ENCODE measurements around the gene ADCY9.
"Not testable (repeated sequence)": the region's sequence is repeated elsewhere in the genome, so short reads cannot be mapped to it uniquely, and the experiment has no call there.

The ADCY9 gene

DNA sequence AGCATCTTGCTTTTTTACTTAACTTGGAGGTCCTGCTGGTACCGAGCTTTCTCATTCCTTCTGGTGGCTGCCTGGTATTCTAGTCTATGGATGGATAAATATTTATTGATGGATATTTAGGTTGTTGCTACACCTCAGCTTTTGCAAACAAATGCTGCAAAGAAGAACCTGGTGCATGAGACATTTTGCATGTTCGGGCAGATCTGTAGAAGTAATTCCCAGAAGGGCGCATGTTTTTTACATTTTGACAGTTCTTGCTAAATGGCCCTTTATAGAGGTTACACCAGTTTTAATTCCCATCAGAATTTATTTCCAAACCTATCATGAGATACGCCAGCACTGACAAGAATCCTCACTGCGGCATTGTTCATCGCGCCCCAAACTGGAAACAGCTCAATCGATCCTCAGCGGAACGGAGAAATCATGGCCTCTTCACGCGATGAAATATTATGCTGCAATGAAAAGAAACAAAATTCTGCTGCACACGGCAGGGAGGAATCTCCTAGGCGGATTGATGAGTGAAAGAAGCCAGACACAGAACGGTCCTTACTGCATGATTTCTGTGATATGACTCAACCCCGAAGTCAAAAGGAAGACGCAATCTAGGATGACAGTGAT, 167.8 kb downstream of the ADCY9 start:
- DNase-seq: no peak

DNA sequence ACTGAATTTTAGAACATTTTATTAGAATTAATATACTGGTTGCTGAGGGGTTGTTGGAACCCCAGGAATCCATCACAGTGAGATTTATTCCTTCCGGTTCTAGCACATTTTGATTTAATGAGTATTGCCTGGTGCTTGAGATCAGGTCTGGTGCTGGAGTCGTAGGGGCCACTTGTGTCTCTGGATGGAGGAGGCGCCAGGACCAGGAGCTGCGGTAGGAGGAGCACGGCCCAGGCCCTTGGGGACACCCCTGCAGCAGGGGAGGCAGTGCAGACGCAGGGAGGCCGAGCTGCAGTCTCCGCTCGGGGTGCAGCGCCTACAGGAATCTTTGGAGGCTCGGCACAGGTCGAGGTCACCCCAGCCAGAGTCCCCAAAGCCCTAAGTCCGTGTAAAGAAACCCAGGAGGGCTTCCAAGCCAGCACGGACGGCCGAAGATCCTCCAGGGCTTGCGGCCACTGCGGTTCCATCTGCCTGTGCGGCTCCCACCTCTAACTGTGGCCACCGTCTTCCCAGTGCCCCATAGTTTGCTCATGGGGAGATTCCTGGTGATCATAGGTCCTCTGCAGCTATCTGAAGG, 169.6 kb downstream of the ADCY9 start:
- no peak for DNase-seq

DNA sequence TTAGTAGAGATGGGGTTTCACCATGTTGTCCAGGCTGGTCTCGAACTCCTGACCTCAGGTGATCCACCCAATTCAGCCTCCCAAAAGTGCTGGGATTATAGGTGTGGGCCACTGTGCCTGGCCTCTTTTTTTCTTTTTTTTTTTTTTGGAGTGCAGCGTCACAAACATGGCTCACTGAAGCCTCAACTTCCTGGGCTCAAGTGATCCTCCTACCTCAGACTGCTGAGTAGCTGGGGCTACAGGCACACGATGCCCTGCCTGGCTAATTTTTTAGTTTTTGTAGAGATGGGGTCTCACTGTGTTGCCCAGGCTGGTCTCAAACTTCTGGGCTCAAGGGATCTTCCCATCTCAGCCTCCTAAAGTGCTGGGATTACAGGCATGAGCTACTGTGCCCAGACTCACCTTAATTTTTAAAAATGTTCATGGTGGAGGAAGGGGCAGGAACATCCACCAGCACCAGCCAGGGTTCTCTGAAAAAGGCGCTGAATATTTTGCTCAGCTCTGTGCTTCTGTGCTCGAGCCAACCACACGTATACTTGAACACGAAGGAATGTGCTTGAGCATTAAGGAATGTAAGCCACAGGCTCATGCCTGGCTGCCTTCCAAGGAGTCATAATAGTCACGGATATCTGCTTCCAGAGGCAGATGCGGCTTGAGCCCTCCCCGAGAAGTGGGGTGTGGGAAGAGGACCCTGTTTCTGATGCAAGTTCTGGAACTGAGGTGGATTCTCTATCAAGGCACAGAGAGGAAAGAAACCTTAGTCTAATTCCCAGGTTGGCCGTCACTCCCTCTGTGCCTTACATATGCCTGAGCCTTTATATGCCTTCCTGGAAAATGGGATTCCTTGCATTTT, 170.3 kb downstream of the ADCY9 start:
- no peak for DNase-seq

DNA sequence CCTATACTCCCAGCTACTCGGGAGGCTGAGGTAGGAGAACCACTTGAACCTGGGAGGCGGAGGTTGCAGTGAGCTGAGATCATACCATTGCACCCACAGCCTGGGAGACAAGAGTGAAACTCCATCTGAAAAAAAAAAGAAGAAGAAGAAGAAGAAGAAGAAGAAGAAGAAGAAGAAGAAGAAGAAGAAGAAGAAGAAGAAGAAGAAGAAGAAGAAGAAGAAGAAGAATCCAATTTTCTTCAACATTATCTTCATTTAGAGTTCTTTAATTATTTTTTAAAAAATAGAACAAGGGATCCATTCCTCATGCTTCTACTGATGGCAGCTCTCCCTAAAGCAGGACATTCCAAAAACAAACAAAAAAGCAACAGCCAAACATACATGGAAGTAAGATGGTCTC, 171.8 kb downstream of the ADCY9 start:
- DNase-seq: not testable (repeated sequence)

DNA sequence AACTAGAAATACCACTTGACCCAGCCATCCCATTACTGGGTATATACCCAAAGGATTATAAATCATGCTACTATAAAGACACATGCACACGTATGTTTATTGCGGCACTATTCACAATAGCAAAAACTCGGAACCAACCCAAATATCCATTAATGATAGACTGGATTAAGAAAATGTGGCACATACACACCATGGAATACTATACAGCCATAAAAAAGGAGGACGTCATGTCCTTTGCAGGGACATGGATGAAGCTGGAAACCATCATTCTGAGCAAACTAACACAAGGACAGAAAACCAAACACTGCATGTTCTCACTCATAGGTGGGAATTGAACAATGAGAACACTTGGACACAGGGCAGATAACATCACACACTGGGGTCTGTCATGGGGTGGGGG, 174.1 kb downstream of the ADCY9 start:
- not testable (repeated sequence) for DNase-seq

DNA sequence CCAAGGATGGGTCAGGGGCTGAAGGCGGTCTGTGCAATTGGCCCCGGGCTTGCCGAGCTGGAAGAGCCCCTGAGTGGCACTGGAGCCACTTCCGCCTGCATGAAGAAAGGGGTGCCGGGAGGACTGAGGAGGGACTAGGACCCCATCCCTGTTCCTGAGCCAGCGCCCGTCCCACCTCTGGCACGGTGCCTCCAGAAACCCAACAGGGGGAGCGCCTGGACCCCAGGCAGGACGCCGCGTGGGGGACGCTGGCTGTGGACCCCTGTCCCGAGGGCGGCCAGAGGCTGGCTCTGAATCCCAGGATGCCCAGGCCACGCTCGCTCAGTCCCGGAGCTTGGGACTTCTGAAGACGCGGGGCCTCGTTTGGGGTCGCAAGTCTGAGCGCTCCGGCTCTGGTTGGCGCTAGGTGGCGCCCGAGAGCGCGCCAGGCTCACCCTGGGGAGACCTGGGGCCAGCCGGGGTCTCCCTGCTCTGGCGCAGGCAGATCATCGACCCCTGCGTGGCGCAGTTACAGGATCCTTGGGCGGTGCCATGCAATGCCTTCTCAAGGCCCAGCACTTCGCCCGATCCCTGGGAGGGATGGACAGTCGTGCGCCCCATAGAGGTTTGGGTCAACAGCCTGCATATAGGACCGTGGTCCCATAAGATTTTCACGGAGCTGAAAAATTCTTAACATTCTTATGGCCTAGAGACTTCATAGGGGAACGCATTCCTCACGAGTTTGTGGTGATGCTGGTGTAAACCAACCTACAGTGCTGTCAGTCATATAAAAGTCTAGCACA, 177.2 kb downstream of the ADCY9 start:
- DNase-seq: peak; percentile 66

DNA sequence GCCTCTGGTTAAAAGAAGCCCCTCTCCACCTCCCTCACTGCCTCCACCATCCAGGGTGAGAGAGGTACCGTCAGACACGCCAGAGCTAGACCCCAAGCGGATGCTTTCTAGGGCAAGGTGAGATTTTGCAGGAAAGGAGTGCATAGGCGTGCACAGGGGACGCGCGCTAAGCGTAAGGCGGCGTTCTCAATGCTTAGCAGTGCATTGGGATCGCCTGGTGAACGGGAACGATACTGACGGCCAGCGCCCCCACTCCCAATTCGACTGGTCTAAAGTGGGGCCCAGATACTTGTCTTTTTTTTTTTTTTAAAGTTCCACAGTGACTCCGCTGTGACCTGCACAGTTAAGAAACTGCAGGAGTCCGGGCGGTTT, 177.8 kb downstream of the ADCY9 start:
- no peak for DNase-seq

DNA sequence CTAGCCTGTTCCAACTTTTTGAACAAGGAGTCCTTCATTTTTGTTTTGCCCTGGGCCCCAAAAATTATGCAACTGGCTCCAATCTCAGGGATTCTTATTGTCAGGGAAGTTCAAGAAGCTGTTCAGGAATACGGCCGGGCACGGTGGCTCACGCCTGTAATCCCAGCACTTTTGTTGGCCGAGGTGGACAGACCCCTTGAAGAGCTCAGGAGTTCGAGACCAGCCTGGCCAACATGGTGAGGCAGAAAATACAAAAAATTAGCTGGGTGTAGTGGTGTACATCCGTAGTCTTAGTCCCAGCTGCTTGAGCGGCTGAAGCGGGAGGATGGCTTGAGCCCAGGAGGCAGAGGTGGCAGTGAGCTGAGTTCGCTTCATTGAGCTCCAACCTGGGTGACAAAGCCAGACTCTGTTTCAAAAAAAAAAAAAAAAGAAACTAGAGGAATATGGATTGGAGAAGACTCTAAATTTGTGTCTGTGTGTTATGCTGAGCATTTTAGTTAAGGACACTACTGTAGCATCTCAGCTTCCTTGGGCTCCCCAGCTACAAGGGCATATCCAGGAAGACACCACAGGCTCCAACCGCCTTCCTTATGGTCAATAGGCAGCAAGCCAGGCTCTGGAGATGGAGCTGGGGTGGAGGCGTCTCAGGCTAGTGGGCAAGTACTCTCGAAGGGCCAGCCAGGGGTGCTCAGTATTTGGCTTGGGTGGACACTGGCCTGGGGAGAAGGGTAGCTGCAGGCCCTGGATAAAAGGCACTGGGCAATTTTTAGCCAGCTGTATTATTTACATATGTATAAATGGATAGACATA, 179.0 kb downstream of the ADCY9 start:
- no peak for DNase-seq

DNA sequence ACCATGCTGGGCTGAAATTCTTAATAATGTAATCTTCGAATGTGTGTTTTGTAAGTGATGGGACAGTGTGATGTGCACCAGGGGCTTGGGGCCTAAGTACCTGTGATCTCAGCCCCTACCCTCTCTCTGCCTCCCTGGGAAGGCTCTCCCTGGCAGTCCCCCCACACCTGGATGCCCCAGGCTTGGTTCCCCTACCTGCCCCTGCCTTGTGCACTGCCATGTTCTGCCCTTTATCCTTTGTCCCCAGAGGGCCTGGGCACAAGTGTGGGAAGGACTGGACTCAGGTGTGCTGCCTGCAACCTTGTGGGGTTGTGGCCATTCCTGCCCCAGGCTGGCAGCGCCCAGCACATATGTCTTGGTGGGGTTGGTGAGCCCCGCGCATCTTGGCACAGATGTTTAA, 180.3 kb downstream of the ADCY9 start:
- no peak for DNase-seq

DNA sequence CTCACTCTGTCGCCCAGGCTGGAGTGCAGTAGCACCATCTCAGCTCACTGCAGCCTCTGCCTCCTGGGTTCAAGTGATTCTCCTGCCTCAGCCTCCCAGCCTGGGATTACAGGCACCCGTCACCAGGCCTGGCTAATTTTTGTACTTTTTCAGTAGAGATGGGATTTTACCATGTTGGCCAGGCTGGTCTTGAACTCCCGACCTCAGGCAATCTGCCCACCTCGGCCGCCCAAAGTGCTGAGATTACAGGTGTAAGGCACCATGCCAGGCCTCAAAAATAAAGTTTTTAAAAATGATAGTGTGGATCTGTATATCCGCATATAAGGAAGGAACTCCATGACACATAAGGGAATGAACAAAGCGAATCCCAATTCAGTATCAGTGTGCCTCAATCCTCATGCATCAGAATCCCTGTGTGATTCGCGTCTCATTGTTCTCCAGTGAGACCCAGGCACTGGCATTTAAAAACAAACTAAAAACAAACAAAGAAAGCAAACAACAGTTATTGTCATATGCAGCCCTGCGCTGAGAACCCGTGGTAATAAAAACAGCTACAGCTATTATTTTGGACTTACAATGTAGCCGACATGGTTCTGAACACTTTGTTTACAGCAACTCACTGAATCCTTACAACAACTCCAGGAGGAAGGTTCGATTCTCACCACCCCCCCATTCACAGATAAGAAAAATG, 181.6 kb downstream of the ADCY9 start:
- no peak for DNase-seq

DNA sequence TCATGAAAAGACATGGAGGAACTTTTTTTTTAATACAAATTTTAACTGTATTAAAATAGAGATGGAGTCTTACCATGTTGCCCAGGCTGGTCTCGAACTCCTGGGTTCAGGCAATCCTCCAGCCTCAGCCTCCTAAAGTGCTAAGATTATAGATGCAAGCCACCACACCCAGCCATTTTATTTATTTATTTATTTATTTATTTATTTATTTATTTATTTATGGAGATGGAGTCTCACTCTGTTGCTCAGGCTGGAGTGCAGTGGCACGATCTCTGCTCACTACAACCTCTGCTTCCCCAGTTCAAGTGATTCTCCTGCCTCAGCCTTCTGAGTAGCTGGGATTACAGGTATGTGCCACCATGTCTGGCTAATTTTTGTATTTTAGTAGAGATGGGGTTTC, 189.1 kb downstream of the ADCY9 start:
- DNase-seq: not testable (repeated sequence)

DNA sequence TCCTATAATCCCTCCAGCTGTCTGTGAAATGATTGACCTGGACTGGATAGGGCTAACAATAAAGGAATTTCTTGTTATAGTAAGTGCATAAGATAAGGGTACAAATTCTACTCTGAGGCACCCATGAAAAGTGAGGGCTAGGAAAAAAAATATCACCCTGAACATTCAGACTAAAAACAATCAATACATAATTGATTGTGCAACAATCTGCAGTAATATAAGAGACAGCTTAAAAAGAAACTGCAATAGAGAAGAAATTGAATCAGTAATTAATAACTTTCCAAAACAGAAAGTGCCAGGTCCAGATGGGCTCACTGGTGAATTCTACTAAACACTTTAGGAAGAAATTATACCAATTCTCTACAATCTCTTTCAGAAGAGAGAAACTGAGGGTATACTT, 191.5 kb downstream of the ADCY9 start:
- no peak for DNase-seq

DNA sequence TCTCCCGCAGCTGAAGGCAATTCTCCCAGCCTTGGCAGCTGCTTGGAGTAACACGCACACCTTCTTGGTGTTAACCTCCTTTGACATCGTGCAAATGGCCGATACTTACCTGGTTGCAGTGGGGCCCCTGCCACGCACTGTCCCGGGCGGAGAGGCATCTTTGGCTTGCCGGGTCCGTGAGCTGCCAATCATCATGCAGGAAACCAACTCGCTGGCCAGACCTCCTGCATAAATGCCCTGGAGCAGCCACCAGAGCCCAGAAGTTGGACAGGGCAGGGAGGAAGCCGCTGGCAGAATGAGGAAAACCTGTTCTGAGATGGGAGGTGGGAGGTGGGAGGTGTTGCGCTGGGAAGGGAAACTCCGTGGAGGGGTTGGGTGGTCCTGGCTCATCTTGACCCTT, 194.0 kb downstream of the ADCY9 start:
- no peak for DNase-seq

DNA sequence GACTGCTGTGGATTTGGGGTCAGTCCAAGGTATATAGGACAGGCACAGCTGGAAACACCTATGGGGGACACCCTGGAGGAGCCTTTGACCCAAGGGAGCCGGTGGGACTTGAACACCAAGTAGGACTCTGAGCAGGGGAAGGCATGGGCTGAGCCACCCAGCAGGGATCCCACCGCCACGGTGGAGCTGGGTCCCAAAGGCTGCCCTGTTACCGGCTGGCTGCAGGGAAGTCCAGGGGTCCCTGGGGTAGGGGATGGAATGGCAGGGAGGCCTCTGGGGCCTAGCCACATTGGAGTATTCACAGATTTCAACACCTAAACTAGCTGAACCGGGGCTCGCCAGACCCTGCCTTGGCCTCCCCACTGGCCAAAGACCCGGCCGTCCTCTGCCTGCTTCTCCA, 196.0 kb downstream of the ADCY9 start:
- no peak for DNase-seq

DNA sequence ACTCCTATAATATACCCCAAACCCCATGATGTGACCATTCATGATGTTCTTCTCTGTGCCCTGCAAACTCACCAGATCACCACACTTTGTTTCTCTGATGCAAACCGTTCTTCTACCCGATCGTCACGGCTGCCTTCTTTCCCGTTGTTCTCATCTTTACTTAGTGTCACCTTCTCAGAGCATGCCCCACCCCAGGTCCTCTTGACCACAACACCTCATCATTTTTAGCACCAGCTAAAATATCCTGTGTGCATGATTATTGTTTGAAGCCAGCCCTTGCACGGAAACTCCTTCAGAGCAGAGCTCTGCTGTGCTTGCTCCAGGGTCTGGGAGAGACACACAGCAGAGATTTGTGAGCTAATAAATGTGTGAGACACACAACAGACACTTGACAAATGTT, 196.8 kb downstream of the ADCY9 start:
- DNase-seq: no peak

DNA sequence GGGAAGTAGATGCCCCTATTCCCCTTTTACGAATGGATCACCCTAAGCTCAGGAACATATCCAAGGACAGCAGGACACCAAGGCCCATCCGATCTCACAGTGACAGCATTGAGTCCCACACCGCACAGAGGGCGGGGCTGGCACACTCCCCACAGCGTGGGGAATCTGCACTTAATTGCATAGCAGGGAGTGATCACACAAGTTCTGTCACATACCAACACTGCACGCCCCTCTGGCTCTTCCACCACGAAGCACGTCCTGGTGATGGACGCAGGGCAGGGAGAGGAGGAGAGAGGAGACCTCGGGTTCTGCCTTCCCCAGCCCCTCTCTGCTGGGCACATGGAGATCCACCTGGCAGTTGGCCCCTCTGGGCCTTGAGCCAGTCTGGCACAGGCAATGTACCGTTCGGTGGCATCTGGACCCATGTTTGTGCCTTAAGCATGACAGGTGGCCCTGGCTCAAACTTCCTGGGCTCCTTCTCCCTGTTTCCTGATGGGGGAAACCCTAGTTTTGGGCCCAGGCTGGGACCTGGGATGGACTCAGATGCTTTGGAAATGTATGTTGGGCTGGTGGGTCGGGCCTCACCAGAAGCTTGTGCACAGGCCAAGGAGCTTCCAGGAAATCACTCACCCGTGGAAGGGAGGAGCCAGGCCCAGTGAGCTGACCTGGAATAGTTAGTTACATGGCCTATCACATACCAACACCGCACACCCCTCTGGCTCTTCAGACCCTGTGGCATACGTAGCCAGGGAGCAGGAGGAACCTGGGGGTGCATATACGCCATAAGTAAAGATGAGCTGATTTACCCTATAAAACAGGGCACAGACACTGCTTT, 200.6 kb downstream of the ADCY9 start:
- DNase-seq: no peak

DNA sequence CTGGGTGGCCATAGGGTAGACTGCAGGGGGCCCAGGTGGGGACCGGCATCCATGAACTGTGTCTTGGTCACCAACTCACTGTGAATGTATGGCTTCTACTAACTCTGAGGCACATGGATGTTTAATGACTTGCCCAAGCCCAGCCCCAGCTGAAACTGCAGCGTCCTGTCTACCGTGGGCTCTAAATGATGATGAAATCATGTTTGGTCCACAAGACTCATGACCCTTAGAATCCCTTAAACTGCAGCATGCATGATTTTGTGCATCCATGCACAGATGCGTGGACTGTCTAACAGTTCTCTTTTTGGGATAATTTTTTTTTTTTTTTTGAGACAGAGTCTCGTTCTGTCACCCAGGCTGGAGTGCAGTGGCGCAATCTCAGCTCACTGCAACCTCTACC, 203.3 kb downstream of the ADCY9 start:
- DNase-seq: no peak
